Endothelial cell of umbilical vein (primary cell): ENCODE results near the gene YPEL4. TPM values are rescaled to one million over a fixed set of nuclear protein-coding genes. Genes with fewer than 3 reads are reported as not detected.

Experiments
- BruUV-seq: library from RNA; stranded (reverse); fragments of 400-500 nt; replicated peaks from 2 replicates; lab custom pipeline; 2021; lab: Mats Ljungman, UMichigan
- CTCF ChIA-PET: fragments of 300-600, 350-600 bp; sonication (Branson Sonifier 250); formaldehyde crosslinking; loops from one replicate; lab custom pipeline; 2021; ENCODE audit warnings: antibody characterized with exemption, inconsistent platforms; lab: Charles Lee
- POLR2A ChIA-PET: fragments of 300-600, 350-600 bp; sonication (Branson Sonifier 250); formaldehyde crosslinking; loops from one replicate; lab custom pipeline; 2021; ENCODE audit warnings: antibody characterized with exemption, inconsistent platforms; lab: Charles Lee
- DNase-seq: peaks from one replicate; pipeline ENCODE4 v3.0.0-alpha.2; 2011; ENCODE audit warnings: low read depth, low spot score
- FAIRE-seq: peaks from 2 replicates; lab custom pipeline; 2011; peaks lifted over from hg19 to GRCh38; lab: Jason Lieb, UNC
- H2AFZ ChIP-seq: 2 replicates; pipeline ENCODE4 v1.6.0; 2012; ENCODE audit warnings: low read depth, low read length, control low read depth, inconsistent platforms
- H3K27ac ChIP-seq: 2 replicates; pipeline ENCODE4 v1.5.1; 2011; ENCODE audit warnings: low read depth, mild to moderate bottlenecking, control low read depth, low read length, moderate library complexity; ENCODE audit not compliant: insufficient read depth
- H3K27me3 ChIP-seq, 2 experiments: 2 replicates each; pipeline versions ENCODE4 v1.6.0 to v1.6.1; 2011; ENCODE audit warnings: low read length in 2 of 2, mixed read lengths in 1 of 2; ENCODE audit not compliant: control insufficient read depth in 2 of 2, insufficient read depth in 2 of 2
- H3K36me3 ChIP-seq, 2 experiments: 2 replicates in 1 of 2; 3 replicates in 1 of 2; pipeline ENCODE4 v1.5.1; 2011; ENCODE audit warnings: low read length in 2 of 2, mild to moderate bottlenecking in 1 of 2, moderate library complexity in 1 of 2; ENCODE audit not compliant: control insufficient read depth in 2 of 2, insufficient read depth in 2 of 2; ENCODE audit errors: extremely low read depth in 1 of 2
- H3K4me1 ChIP-seq: 3 replicates; pipeline ENCODE4 v1.5.1; 2011; ENCODE audit warnings: mild to moderate bottlenecking, low read length; ENCODE audit not compliant: control insufficient read depth, insufficient read depth; ENCODE audit errors: extremely low read depth
- H3K4me2 ChIP-seq: 2 replicates; pipeline ENCODE4 v1.6.1; 2011; ENCODE audit warnings: low read length, control low read depth, mixed read lengths; ENCODE audit not compliant: insufficient read depth
- H3K4me3 ChIP-seq, 3 experiments: fragments of 200-600 bp in 1 of 3; sonication (generic), shearing (Covaris generic) in 1 of 3; replicated peaks in 1 of 3; 2 replicates each; pipeline ENCODE4 v1.5.1; 2011 to 2016; ENCODE audit warnings: control low read depth in 3 of 3, low read length in 3 of 3, mild to moderate bottlenecking in 2 of 3, inconsistent platforms in 1 of 3, low read depth in 1 of 3, moderate library complexity in 1 of 3; ENCODE audit not compliant: insufficient read depth in 1 of 3
- H3K79me2 ChIP-seq: 2 replicates; pipeline ENCODE4 v1.6.0; 2012; ENCODE audit warnings: low read length, inconsistent platforms; ENCODE audit not compliant: control insufficient read depth, insufficient read depth
- H3K9ac ChIP-seq: replicated peaks from 2 replicates; pipeline ENCODE3; 2011; ENCODE audit warnings: low read length, control low read depth; ENCODE audit not compliant: insufficient read depth; ENCODE audit errors: extremely low read depth
- H3K9me1 ChIP-seq: replicated peaks from 3 replicates; pipeline ENCODE4 v1.6.0; 2011; ENCODE audit warnings: mild to moderate bottlenecking, low read length; ENCODE audit not compliant: control insufficient read depth, insufficient read depth; ENCODE audit errors: extremely low read depth
- H3K9me3 ChIP-seq: replicated peaks from 2 replicates; pipeline ENCODE4 v1.5.1; 2012; ENCODE audit warnings: low read length, inconsistent platforms; ENCODE audit not compliant: control insufficient read depth, insufficient read depth
- H4K20me1 ChIP-seq: replicated peaks from 2 replicates; pipeline ENCODE3; 2011; ENCODE audit warnings: mild to moderate bottlenecking, low read length; ENCODE audit not compliant: control insufficient read depth, insufficient read depth; ENCODE audit errors: extremely low read depth
- EZH2 ChIP-seq: IDR thresholded peaks from 2 replicates; pipeline ENCODE4 v1.6.1; 2012; ENCODE audit warnings: borderline replicate concordance, low read depth, mild to moderate bottlenecking, moderate library complexity, low read length, inconsistent platforms; ENCODE audit not compliant: severe bottlenecking
- JUN ChIP-seq: IDR thresholded peaks from 2 replicates; pipeline ENCODE4 v1.6.1; 2011; ENCODE audit warnings: borderline replicate concordance, low read depth; ENCODE audit not compliant: insufficient read length, insufficient read depth
- POLR2A ChIP-seq: IDR thresholded peaks from 2 replicates; pipeline ENCODE4 v1.6.1; 2012; ENCODE audit warnings: low read depth, mild to moderate bottlenecking, control low read depth, low read length
- POLR2AphosphoS5 ChIP-seq: IDR thresholded peaks from 2 replicates; pipeline ENCODE4 v1.6.1; 2012; ENCODE audit warnings: low read depth, mild to moderate bottlenecking, control low read depth, low read length, moderate library complexity; ENCODE audit not compliant: insufficient read depth
- dilution Hi-C: fragments of 300-500 bp; cut with MboI; formaldehyde crosslinking; loops from one replicate; pipeline ENCODE4 v1.15.0; 2019; ENCODE audit warnings: low sequenced_read_pairs; ENCODE audit not compliant: extremely low pct_ligation_motif_present
- intact Hi-C: fragments of 100-400 bp; cut with micrococcal nuclease; formaldehyde crosslinking; loops from one replicate; pipeline ENCODE4 v1.10.0; 2022
- polyA plus RNA-seq, 4 experiments: library from polyadenylated mRNA; depleted of rRNA in 3 of 4; stranded (reverse) in 3 of 4; unstranded in 1 of 4; fragments of >200 nt; gene quantifications; 2 replicates each; pipeline versions ENCODE4 v1.2.1 to v1.2.3, GENCODE V29; 2011 to 2012; ENCODE audit warnings: missing spikeins in 1 of 4
- total RNA-seq: library from RNA; stranded (reverse); gene quantifications from 2 replicates; pipeline ENCODE4 v1.2.3, GENCODE V29; 2021

Gene YPEL4
- total and polyA plus RNA-seq, 2 donors (not counting 3 experiments of a cell fraction or from before 2014, with no cell fraction given), result 0.03 to 0.24 TPM

GRCh38 chr11:57599381-57599780, 50.3 kb downstream of the YPEL4 start:
- dilution Hi-C loops, result no loop called here
- no peaks in the 10 kb centered on the region for H3K4me1 ChIP-seq
- H3K4me3 ChIP-seq, result no peak overlapping the region
- no peak overlapping the region for H3K4me2 ChIP-seq
- TF ChIP-seq JUN, result no peak
- TF ChIP-seq EZH2, result no peak
- TF ChIP-seq POLR2AphosphoS5, result no peak
- no peak overlapping the region for H3K9ac ChIP-seq
- intact Hi-C loops, result no loop called here
- no TSS peak for BruUV-seq
- ChIA-PET POLR2A (no interaction called here), CTCF (interaction anchor here (1.6 kb wide), 1 partner anchor 32 kb away, joined by 4 read pairs; the partner anchor contains the start of gene UBE2L6)
- H3K9me1 ChIP-seq, result no peaks in the 10 kb centered on the region
- FAIRE-seq (no peak), DNase-seq (no peak)
- H3K27me3 ChIP-seq, result peaks cover 22 to 31% of the 10 kb centered on the region in 2 experiments
- no peaks in the 10 kb centered on the region for H3K36me3 ChIP-seq
- no peaks in the 10 kb centered on the region for H3K79me2 ChIP-seq
- H3K9me3 ChIP-seq, result no peaks in the 10 kb centered on the region
- H2AFZ ChIP-seq, result no peak overlapping the region
- no peaks in the 10 kb centered on the region for H4K20me1 ChIP-seq
- no peak overlapping the region for H3K27ac ChIP-seq

DNA sequence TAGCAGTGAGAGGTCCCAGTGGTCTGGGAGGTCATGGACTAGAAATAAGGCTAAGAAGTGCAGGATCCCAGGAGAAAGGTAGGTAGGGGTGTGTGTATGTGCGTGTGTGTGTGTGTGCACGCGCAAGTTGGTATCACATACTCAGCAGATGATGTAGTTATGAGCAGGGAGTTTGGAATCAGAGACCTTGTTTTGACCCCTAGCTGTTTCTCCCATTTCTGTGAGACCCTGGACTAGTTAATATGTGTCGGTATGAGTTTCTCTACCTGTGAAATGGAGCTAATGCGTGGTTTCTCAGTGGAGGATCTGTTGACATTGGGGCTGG, 50.9 kb downstream of the YPEL4 start:
- Histone ChIP-seq H3K36me3 (no peaks in the 10 kb centered on the region), H3K9ac (no peak overlapping the region), H3K9me3 (no peaks in the 10 kb centered on the region), H3K27me3 (peaks cover 22 to 31% of the 10 kb centered on the region in 2 experiments), H3K4me1 (no peaks in the 10 kb centered on the region), H3K79me2 (no peaks in the 10 kb centered on the region), H3K9me1 (no peaks in the 10 kb centered on the region), H2AFZ (no peak overlapping the region), H3K27ac (no peak overlapping the region), H3K4me2 (no peak overlapping the region), H4K20me1 (no peaks in the 10 kb centered on the region), H3K4me3 (no peak overlapping the region)
- no peak for TF ChIP-seq POLR2A
- no TSS peak for BruUV-seq
- POLR2A ChIA-PET, result no interaction called here
- dilution Hi-C loops (no loop called here), intact Hi-C loops (no loop called here)
- CTCF ChIA-PET, result interaction anchor here (1.1 to 1.6 kb wide), 2 partner anchors 31 to 42 kb away, joined by 4 read pairs; partner anchors contain the start of gene UBE2L6
- DNase-seq (no peak), FAIRE-seq (no peak)
